ENCODE results near the gene LTBP3. TPM values are rescaled to one million over a fixed set of nuclear protein-coding genes. Genes with fewer than 3 reads are reported as not detected.

LTBP3 gene
- total and polyA plus RNA-seq, 9 of the 15 experiments (the other 6 are each of a cell fraction or from before 2014, with no cell fraction given) = 0.06 to 20.5 (median 4.8) TPM

GRCh38 chr11:65546217-65546958 lies 11.8 kb downstream of the LTBP3 start (continued):
- TF ChIP-seq, protein P1, sequence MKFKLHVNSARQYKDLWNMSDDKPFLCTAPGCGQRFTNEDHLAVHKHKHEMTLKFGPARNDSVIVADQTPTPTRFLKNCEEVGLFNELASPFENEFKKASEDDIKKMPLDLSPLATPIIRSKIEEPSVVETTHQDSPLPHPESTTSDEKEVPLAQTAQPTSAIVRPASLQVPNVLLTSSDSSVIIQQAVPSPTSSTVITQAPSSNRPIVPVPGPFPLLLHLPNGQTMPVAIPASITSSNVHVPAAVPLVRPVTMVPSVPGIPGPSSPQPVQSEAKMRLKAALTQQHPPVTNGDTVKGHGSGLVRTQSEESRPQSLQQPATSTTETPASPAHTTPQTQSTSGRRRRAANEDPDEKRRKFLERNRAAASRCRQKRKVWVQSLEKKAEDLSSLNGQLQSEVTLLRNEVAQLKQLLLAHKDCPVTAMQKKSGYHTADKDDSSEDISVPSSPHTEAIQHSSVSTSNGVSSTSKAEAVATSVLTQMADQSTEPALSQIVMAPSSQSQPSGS (CRISPR knock-in tag; IDR thresholded peaks at IDR 0.05) = no peak
- no peak for TF ChIP-seq PHB (CRISPR knock-in tag; IDR thresholded peaks at IDR 0.05)
- peak; percentile 75 for TF ChIP-seq ZKSCAN3 (CRISPR knock-in tag; IDR thresholded peaks at IDR 0.05)
- TF ChIP-seq CGGBP1 (CRISPR knock-in tag; IDR thresholded peaks at IDR 0.05) = no peak
- no peak for TF ChIP-seq ZNF134 (CRISPR knock-in tag; conservative IDR thresholded peaks at IDR 0.05)
- no peak for TF ChIP-seq CHD4 (IDR thresholded peaks at IDR 0.05; ENCODE audit: insufficient read depth, insufficient replicate concordance, low read depth, low read length, poor library complexity, severe bottlenecking)
- no peak for TF ChIP-seq STAT5A (IDR thresholded peaks at IDR 0.05; ENCODE audit: borderline replicate concordance, low read length)
- TF ChIP-seq SAP30 (IDR thresholded peaks at IDR 0.05; ENCODE audit: borderline replicate concordance, insufficient read depth, low read depth, low read length, poor library complexity, severe bottlenecking) = peak; percentile 65
- no peak for TF ChIP-seq ZNF324 (CRISPR knock-in tag; IDR thresholded peaks at IDR 0.05)
- no peak for TF ChIP-seq ATF4 (CRISPR knock-in tag; IDR thresholded peaks at IDR 0.05)
- TF ChIP-seq ARID3A (IDR thresholded peaks at IDR 0.05; ENCODE audit: borderline replicate concordance, low read depth, low read length) = no peak
- peak; percentile 46 for TF ChIP-seq SUPT5H (IDR thresholded peaks at IDR 0.05)
- peak; percentile 25; the same call in 1 of the 2 replicates for TF ChIP-seq ZFX (CRISPR knock-in tag; IDR thresholded peaks at IDR 0.05)
- no peak for TF ChIP-seq FUS (optimal IDR thresholded peaks at IDR 0.05; ENCODE audit: low read depth, low read length)
- no peak; the same call in 1 of the 2 replicates for TF ChIP-seq KLF1 (tag; IDR thresholded peaks at IDR 0.05)
- no peak for TF ChIP-seq ZNF408 (CRISPR knock-in tag; IDR thresholded peaks at IDR 0.05; ENCODE audit: low read depth)
- no peak for TF ChIP-seq MAFF (IDR thresholded peaks at IDR 0.05; ENCODE audit: low read length)
- peak; percentile 82 for TF ChIP-seq GABPA (tag; conservative IDR thresholded peaks at IDR 0.05; ENCODE audit: low read depth)
- TF ChIP-seq EGR1 (conservative IDR thresholded peaks at IDR 0.05) = peak; percentile 86
- TF ChIP-seq E4F1 (CRISPR knock-in tag; IDR thresholded peaks at IDR 0.05; ENCODE audit: borderline replicate concordance) = no peak
- TF ChIP-seq CSDE1 (IDR thresholded peaks at IDR 0.05) = no peak
- TF ChIP-seq RB1 (IDR thresholded peaks at IDR 0.05; ENCODE audit: low read depth) = 0 out of 2 replicates have a peak, but pooled peaks have one; percentile 35
